MCF 10A (cell line): Measurements from ENCODE around the gene ATG2B. TPM values are rescaled to one million over a fixed set of nuclear protein-coding genes. Genes with fewer than 3 reads are reported as not detected.

ENCODE experiments used
- BruUV-seq: library from RNA; stranded (reverse); fragments of 400-500 nt; replicated peaks from 2 replicates; lab custom pipeline; 2021; lab: Mats Ljungman, UMichigan
- CTCF ChIA-PET: fragments of 300-600 bp; sonication (Branson Sonifier 250); formaldehyde crosslinking; extraction: SDS; loops from one replicate; lab custom pipeline; 2021; ENCODE audit warnings: antibody characterized with exemption, inconsistent platforms; lab: Yijun Ruan, JAX
- POLR2A ChIA-PET: fragments of 300-600, 350-650 bp; sonication (Branson Sonifier 250); formaldehyde crosslinking; extraction: SDS; loops from one replicate; lab custom pipeline; 2020; ENCODE audit warnings: antibody characterized with exemption, inconsistent platforms; lab: Yijun Ruan, JAX
- DNase-seq: peaks from one replicate; pipeline ENCODE4 v3.0.0-alpha.2; 2018; ENCODE audit not compliant: unreplicated experiment
- H3K27ac Mint-ChIP-seq: one replicate; pipeline ENCODE4 v1.8.0; 2022; ENCODE audit warnings: mild to moderate bottlenecking, low read depth, mixed read lengths; ENCODE audit not compliant: unreplicated experiment
- H3K27me3 Mint-ChIP-seq: one replicate; pipeline ENCODE4 v1.8.0; 2022; ENCODE audit warnings: mixed read lengths; ENCODE audit not compliant: insufficient read depth, unreplicated experiment
- H3K36me3 Mint-ChIP-seq: one replicate; pipeline ENCODE4 v1.8.0; 2022; ENCODE audit warnings: mild to moderate bottlenecking, moderate library complexity, mixed read lengths; ENCODE audit not compliant: insufficient read depth, unreplicated experiment
- H3K4me1 Mint-ChIP-seq: one replicate; pipeline ENCODE4 v1.8.0; 2022; ENCODE audit warnings: mixed read lengths; ENCODE audit not compliant: insufficient read depth, unreplicated experiment
- H3K4me3 Mint-ChIP-seq: one replicate; pipeline ENCODE4 v1.8.0; 2022; ENCODE audit warnings: mild to moderate bottlenecking, moderate library complexity, mixed read lengths; ENCODE audit not compliant: unreplicated experiment
- H3K9me3 Mint-ChIP-seq: one replicate; pipeline ENCODE4 v1.8.0; 2022; ENCODE audit warnings: mixed read lengths; ENCODE audit not compliant: unreplicated experiment
- CTCF ChIP-seq: fragments of 200-600 bp; IDR thresholded peaks from one replicate; pipeline ENCODE4 v1.8.0; 2022; ENCODE audit warnings: antibody characterized with exemption, mild to moderate bottlenecking; ENCODE audit not compliant: unreplicated experiment
- intact Hi-C: fragments of 100-400 bp; cut with micrococcal nuclease; formaldehyde crosslinking; loops from 2 replicates; pipeline ENCODE4 v1.14.1; 2022
- total RNA-seq: library from RNA; stranded (reverse); gene quantifications from 2 replicates; pipeline ENCODE4 v1.2.3, GENCODE V29; 2022

The ATG2B gene
- total RNA-seq, 1 experiment from 2014 or later, result 20.5 TPM

DNA sequence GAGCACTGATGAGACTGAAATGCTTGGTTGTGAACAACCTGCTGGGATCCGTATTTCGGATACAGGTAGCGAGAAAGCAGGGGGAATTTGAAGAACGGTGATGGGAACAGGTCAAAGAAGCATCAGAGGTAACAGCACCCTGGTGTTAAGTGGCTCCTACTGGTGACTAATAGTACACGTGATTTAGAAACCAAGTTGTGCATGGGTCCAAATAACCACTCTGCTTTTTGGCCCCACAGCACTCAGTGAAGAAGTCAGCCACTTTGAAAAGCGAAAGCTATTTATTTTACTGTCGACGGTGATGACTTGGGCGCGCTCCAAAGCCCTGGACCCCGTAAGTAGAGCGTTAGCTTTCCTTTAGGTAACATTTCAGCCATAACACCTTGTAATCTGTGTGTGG lies 45.5 kb upstream of the ATG2B start:
- POLR2A ChIA-PET, result interaction anchor here (0.8 kb wide), 1 partner anchor 45 kb away, joined by 3 read pairs; the partner anchor contains the start of genes ATG2B and GSKIP
- Mint-ChIP-seq H3K27me3 (no peaks in the 10 kb centered on the region), H3K9me3 (no peaks in the 10 kb centered on the region), H3K4me1 (no peaks in the 10 kb centered on the region), H3K36me3 (no peaks in the 10 kb centered on the region), H3K4me3 (no peak overlapping the region), H3K27ac (no peak overlapping the region)
- BruUV-seq, result no TSS peak
- no peak for TF ChIP-seq CTCF
- intact Hi-C loops, result no loop called here
- DNase-seq, result no peak
- CTCF ChIA-PET, result interaction anchor here (0.5 to 0.8 kb wide), 4 partner anchors 56 to 397 kb away, joined by 3 to 5 read pairs (median 3); no protein-coding TSS in a partner anchor

- no peaks in the 10 kb centered on the region for H3K27me3 Mint-ChIP-seq
- no TSS peak for BruUV-seq
- ChIA-PET CTCF (interaction anchor here (0.5 to 0.8 kb wide), 4 partner anchors 56 to 396 kb away, joined by 3 to 5 read pairs (median 3); no protein-coding TSS in a partner anchor), POLR2A (interaction anchor here (0.8 kb wide), 1 partner anchor 45 kb away, joined by 3 read pairs; the partner anchor contains the start of genes ATG2B and GSKIP)
- DNase-seq, result no peak
- no peaks in the 10 kb centered on the region for H3K9me3 Mint-ChIP-seq
- TF ChIP-seq CTCF, result no peak
- H3K27ac Mint-ChIP-seq, result no peak overlapping the region
- H3K4me1 Mint-ChIP-seq, result no peaks in the 10 kb centered on the region
- no peak overlapping the region for H3K4me3 Mint-ChIP-seq
- intact Hi-C loops, result no loop called here
- H3K36me3 Mint-ChIP-seq, result no peaks in the 10 kb centered on the region
Measured at GRCh38 chr14:96407935-96408570, 44.9 kb upstream of the ATG2B start.

- no TSS peak for BruUV-seq
- no peaks in the 10 kb centered on the region for H3K36me3 Mint-ChIP-seq
- ChIA-PET POLR2A (no interaction called here), CTCF (no interaction called here)
- DNase-seq, result no peak
- no peaks in the 10 kb centered on the region for H3K9me3 Mint-ChIP-seq
- H3K27me3 Mint-ChIP-seq, result no peaks in the 10 kb centered on the region
- no peak overlapping the region for H3K27ac Mint-ChIP-seq
- no peak overlapping the region for H3K4me3 Mint-ChIP-seq
- H3K4me1 Mint-ChIP-seq, result no peaks in the 10 kb centered on the region
- TF ChIP-seq CTCF, result no peak
- intact Hi-C loops, result no loop called here
Measured at GRCh38 chr14:96405677-96406076, 42.5 kb upstream of the ATG2B start.

DNA sequence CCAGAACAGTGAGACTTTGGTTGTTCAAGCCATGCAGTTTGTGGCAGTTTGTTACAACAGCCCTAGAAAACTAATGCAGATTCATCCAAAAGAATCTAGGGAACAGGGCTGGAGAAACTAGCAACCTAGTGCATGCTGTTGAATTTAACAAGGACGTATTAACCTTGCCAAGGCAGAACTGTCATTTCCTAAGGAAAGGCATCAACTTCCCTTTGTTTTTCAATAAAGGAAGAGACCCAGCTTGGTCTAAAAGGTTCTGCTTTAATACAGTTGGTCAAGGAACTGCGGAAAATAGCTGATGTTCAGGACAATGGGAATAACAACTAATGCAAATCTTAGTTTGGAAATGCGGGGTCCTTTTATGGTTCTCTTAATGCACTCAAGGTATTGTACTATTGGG lies 40.3 kb upstream of the ATG2B start:
- H3K4me3 Mint-ChIP-seq, result no peak overlapping the region
- no TSS peak for BruUV-seq
- H3K36me3 Mint-ChIP-seq, result no peaks in the 10 kb centered on the region
- H3K27ac Mint-ChIP-seq, result no peak overlapping the region
- H3K4me1 Mint-ChIP-seq, result no peaks in the 10 kb centered on the region
- peaks cover 18% of the 10 kb centered on the region for H3K27me3 Mint-ChIP-seq
- no peak for DNase-seq
- CTCF ChIA-PET, result no interaction called here
- no peaks in the 10 kb centered on the region for H3K9me3 Mint-ChIP-seq
- TF ChIP-seq CTCF, result no peak
- intact Hi-C loops, result no loop called here
- POLR2A ChIA-PET, result no interaction called here
